Activated CD4-positive, alpha-beta T cell treated with anti-CD3 and anti-CD28 coated beads for 36 hours (primary cell): ENCODE results near the gene POU2F3. TPM values are rescaled to one million over a fixed set of nuclear protein-coding genes. Genes with fewer than 3 reads are reported as not detected.

ENCODE experiments used
- ATAC-seq: fragments of 200-7000 bp; cut with Tn5 transposase; one replicate; pipeline ENCODE4 v1.10.0; 2021; ENCODE audit warnings: mild to moderate bottlenecking, moderate library complexity
- CTCF ChIA-PET: fragments of 350-600 bp; sonication (Branson Sonifier 250); formaldehyde crosslinking; loops from one replicate; lab custom pipeline; 2021; ENCODE audit warnings: antibody characterized with exemption; lab: Charles Lee
- POLR2A ChIA-PET: fragments of 350-600 bp; sonication (Branson Sonifier 250); formaldehyde crosslinking; loops from one replicate; lab custom pipeline; 2021; ENCODE audit warnings: antibody characterized with exemption, inconsistent platforms; lab: Charles Lee
- DNase-seq: peaks from one replicate; pipeline ENCODE4 v3.0.0-alpha.2; 2020
- H3K27ac Mint-ChIP-seq: one replicate; pipeline ENCODE4 v1.8.0; 2021; ENCODE audit warnings: mixed read lengths
- H3K27me3 Mint-ChIP-seq: one replicate; pipeline ENCODE4 v1.8.0; 2021; ENCODE audit warnings: mixed read lengths
- H3K36me3 Mint-ChIP-seq: one replicate; pipeline ENCODE4 v1.8.0; 2021; ENCODE audit warnings: low read depth, mixed read lengths
- H3K4me1 Mint-ChIP-seq: one replicate; pipeline ENCODE4 v1.8.0; 2021; ENCODE audit warnings: mixed read lengths
- H3K4me3 Mint-ChIP-seq: one replicate; pipeline ENCODE4 v1.8.0; 2021; ENCODE audit warnings: mild to moderate bottlenecking, moderate library complexity, mixed read lengths
- H3K9me3 Mint-ChIP-seq: one replicate; pipeline ENCODE4 v1.8.0; 2021; ENCODE audit warnings: low read depth, mixed read lengths
- intact Hi-C, 2 experiments: fragments of 100-400 bp; cut with DNase I in 1 of 2; cut with micrococcal nuclease in 1 of 2; formaldehyde crosslinking; loops; one replicate each; pipeline versions ENCODE4 v1.14.2 to v1.15.1; 2022 to 2024; cut with DNase I, micrococcal nuclease
- total RNA-seq, 2 experiments: library from RNA; stranded (reverse); gene quantifications; one replicate each; pipeline ENCODE4 v1.2.3, GENCODE V29; 2021

Gene POU2F3
- total RNA-seq, 2 experiments from 2014 or later = not detected

DNA sequence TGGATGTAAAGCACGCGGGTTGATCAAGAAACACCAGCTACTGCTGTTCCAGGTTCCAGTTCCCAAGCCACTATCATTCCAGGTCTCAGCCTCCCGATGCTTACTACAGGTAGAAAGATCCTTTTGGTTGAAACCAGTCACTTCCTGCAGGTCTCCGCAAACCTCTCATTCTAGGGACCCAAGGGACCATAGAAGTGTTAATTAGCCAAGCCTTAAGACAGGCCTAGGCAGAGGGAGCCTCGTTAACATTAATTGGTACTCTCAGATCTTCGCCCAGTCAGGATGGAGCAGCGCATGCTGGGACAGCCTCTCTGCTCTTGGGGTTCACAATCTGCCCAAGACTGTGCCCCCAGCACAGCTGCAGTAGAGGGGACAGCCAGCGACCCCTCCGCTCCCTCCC lies 40.3 kb upstream of the POU2F3 start:
- Mint-ChIP-seq H3K27ac (no peak overlapping the region), H3K4me3 (no peak overlapping the region), H3K27me3 (peaks cover 15% of the 10 kb centered on the region), H3K36me3 (no peaks in the 10 kb centered on the region), H3K4me1 (no peaks in the 10 kb centered on the region), H3K9me3 (no peaks in the 10 kb centered on the region)
- ATAC-seq (no peak), DNase-seq (no peak)
- ChIA-PET CTCF (no interaction called here), POLR2A (no interaction called here)
- intact Hi-C loops = no loop called here

GRCh38 chr11:120200677-120201076 lies 39.3 kb upstream of the POU2F3 start:
- intact Hi-C loops = no loop called here
- no peaks in the 10 kb centered on the region for H3K4me1 Mint-ChIP-seq

DNA sequence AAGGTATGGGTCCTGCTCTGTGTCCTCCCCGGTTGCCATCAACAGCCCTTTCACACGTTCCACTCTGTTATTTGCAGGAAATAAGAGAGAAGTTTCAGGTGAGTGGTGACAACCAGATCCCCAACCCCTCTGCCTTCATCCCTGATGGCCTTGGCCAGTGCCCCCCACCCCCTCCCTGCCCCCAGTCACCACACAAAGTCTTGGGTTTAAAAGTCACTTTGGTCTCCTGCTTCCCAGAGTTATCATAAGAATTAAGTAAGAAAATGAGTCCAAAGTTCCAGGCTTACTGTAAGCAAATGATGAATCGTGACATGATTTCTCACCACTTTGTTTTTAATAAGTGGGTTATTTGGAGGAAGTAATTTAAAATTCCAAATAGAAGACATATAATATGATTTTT lies 38.3 kb upstream of the POU2F3 start:
- intact Hi-C loops = no loop called here
- Mint-ChIP-seq H3K4me3 (no peak overlapping the region), H3K4me1 (no peaks in the 10 kb centered on the region), H3K27ac (no peak overlapping the region), H3K36me3 (no peaks in the 10 kb centered on the region), H3K9me3 (no peaks in the 10 kb centered on the region), H3K27me3 (peaks cover 13% of the 10 kb centered on the region)
- ChIA-PET POLR2A (no interaction called here), CTCF (interaction anchor here (1.5 kb wide), 1 partner anchor 101 kb away, joined by 3 read pairs; no protein-coding TSS in a partner anchor)
- no peak for DNase-seq
- ATAC-seq = no peak

More at GRCh38 chr11:120200677-120201076, 39.3 kb upstream of the POU2F3 start:
- CTCF ChIA-PET = interaction anchor here (1.5 kb wide), 1 partner anchor 102 kb away, joined by 3 read pairs; no protein-coding TSS in a partner anchor
- no peak overlapping the region for H3K27ac Mint-ChIP-seq
- no peak overlapping the region for H3K4me3 Mint-ChIP-seq
- ATAC-seq = no peak
- no peak for DNase-seq
- POLR2A ChIA-PET = no interaction called here
- no peaks in the 10 kb centered on the region for H3K36me3 Mint-ChIP-seq
- H3K27me3 Mint-ChIP-seq = peaks cover 14% of the 10 kb centered on the region
- no peaks in the 10 kb centered on the region for H3K9me3 Mint-ChIP-seq

DNA sequence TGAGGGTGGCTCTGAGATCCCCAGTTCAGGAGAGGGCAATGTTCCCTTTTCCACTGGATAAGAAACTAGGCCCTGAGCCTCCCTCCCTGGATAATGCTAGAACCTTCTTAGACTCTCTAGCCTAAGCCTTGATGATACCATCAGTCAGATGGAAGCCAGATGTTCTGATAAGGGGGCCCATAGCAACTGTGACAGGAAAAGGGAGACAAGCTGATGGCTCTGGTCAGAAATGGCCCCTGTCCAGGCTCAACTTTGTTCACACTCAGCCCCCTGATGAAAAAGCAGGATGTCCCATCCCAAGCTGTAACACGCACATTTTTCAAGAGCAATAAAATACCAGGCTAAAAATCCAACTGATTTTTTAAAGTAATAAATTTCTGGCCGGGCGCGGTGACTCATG lies 36.3 kb upstream of the POU2F3 start:
- POLR2A ChIA-PET = no interaction called here
- Mint-ChIP-seq H3K9me3 (no peaks in the 10 kb centered on the region), H3K36me3 (no peaks in the 10 kb centered on the region), H3K27me3 (peaks cover 27% of the 10 kb centered on the region), H3K4me1 (no peaks in the 10 kb centered on the region), H3K4me3 (no peak overlapping the region), H3K27ac (no peak overlapping the region)
- DNase-seq = no peak
- CTCF ChIA-PET = interaction anchor here (0.9 kb wide), 1 partner anchor 26 kb away, joined by 3 read pairs; no protein-coding TSS in a partner anchor
- no peak for ATAC-seq
- intact Hi-C loops = no loop called here

- Mint-ChIP-seq H3K9me3 (no peaks in the 10 kb centered on the region), H3K4me1 (peaks cover 7% of the 10 kb centered on the region), H3K27ac (no peak overlapping the region), H3K4me3 (no peak overlapping the region), H3K27me3 (peaks cover 29% of the 10 kb centered on the region), H3K36me3 (no peaks in the 10 kb centered on the region)
- intact Hi-C loops = no loop called here
- DNase-seq (no peak), ATAC-seq (no peak)
- ChIA-PET CTCF (interaction anchor here (0.7 kb wide), 1 partner anchor 16 kb away, joined by 3 read pairs; no protein-coding TSS in a partner anchor), POLR2A (no interaction called here)
Measured at GRCh38 chr11:120205596-120206161, 34.3 kb upstream of the POU2F3 start.

- Mint-ChIP-seq H3K27me3 (peaks cover 32% of the 10 kb centered on the region), H3K36me3 (no peaks in the 10 kb centered on the region), H3K27ac (no peak overlapping the region), H3K4me3 (no peak overlapping the region), H3K4me1 (peaks cover 11% of the 10 kb centered on the region), H3K9me3 (no peaks in the 10 kb centered on the region)
- DNase-seq (no peak), ATAC-seq (no peak)
- ChIA-PET POLR2A (interaction anchor here (0.6 kb wide), 1 partner anchor 887 kb away, joined by 3 read pairs; no protein-coding TSS in a partner anchor), CTCF (interaction anchor here (1.2 to 1.4 kb wide), 3 partner anchors 9 to 97 kb away, joined by 3 to 4 read pairs (median 3); no protein-coding TSS in a partner anchor)
- intact Hi-C loops = no loop called here
Measured at GRCh38 chr11:120207512-120207911, 32.4 kb upstream of the POU2F3 start.

GRCh38 chr11:120208001-120208441 lies 31.9 kb upstream of the POU2F3 start:
- no peak for DNase-seq
- intact Hi-C loops = no loop called here
- Mint-ChIP-seq H3K4me3 (no peak overlapping the region), H3K9me3 (no peaks in the 10 kb centered on the region), H3K27ac (no peak overlapping the region), H3K27me3 (peaks cover 31% of the 10 kb centered on the region), H3K4me1 (peaks cover 11% of the 10 kb centered on the region), H3K36me3 (no peaks in the 10 kb centered on the region)
- ATAC-seq = no peak
- ChIA-PET POLR2A (interaction anchor here (0.6 kb wide), 1 partner anchor 887 kb away, joined by 3 read pairs; no protein-coding TSS in a partner anchor), CTCF (interaction anchor here (0.7 to 1.4 kb wide), 5 partner anchors 9 to 96 kb away, joined by 3 to 4 read pairs (median 3); no protein-coding TSS in a partner anchor)

DNA sequence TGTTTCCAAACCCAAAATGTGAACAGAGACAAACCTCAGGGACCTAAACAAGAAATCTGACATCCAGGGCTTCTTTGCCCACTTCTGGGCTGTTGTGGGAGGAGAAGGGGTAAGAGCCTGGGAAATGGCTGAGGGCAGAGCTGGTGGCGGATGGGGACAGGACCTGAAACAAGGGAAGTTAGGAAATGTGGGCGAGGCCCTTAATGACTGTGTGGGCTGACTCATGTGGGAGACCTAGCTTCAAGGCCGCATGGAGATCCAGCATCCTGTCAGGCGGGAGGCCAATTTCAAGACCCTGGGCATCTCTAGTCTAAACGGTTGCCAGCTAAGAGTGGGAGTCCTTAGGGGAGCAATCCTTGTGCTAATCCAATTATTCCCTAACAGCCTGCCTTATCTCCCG lies 31.2 kb upstream of the POU2F3 start:
- Mint-ChIP-seq H3K9me3 (no peaks in the 10 kb centered on the region), H3K4me1 (peaks cover 11% of the 10 kb centered on the region), H3K4me3 (no peak overlapping the region), H3K27ac (no peak overlapping the region), H3K27me3 (peaks cover 30% of the 10 kb centered on the region), H3K36me3 (no peaks in the 10 kb centered on the region)
- intact Hi-C loops = no loop called here
- ATAC-seq (no peak), DNase-seq (no peak)
- ChIA-PET POLR2A (no interaction called here), CTCF (interaction anchor here (0.7 to 1.4 kb wide), 3 partner anchors 9 to 18 kb away, joined by 3 to 4 read pairs (median 3); no protein-coding TSS in a partner anchor)

- H3K36me3 Mint-ChIP-seq = no peaks in the 10 kb centered on the region
- H3K4me1 Mint-ChIP-seq = peaks cover 11% of the 10 kb centered on the region
- peak overlapping the region; percentile 71 for H3K4me3 Mint-ChIP-seq
- H3K9me3 Mint-ChIP-seq = no peaks in the 10 kb centered on the region
- ChIA-PET CTCF (no interaction called here), POLR2A (no interaction called here)
- intact Hi-C loops = loop anchor here in 1 of 2 experiments (1.0 kb wide), 3 partner anchors 38 to 481 kb away; partner anchors contain the start of gene NECTIN1
- ATAC-seq (no peak), DNase-seq (peak; percentile 19)
- H3K27ac Mint-ChIP-seq = peak overlapping the region; percentile 16
- H3K27me3 Mint-ChIP-seq = peaks cover 25% of the 10 kb centered on the region
Measured at GRCh38 chr11:120209746-120210625, 30.0 kb upstream of the POU2F3 start.

DNA sequence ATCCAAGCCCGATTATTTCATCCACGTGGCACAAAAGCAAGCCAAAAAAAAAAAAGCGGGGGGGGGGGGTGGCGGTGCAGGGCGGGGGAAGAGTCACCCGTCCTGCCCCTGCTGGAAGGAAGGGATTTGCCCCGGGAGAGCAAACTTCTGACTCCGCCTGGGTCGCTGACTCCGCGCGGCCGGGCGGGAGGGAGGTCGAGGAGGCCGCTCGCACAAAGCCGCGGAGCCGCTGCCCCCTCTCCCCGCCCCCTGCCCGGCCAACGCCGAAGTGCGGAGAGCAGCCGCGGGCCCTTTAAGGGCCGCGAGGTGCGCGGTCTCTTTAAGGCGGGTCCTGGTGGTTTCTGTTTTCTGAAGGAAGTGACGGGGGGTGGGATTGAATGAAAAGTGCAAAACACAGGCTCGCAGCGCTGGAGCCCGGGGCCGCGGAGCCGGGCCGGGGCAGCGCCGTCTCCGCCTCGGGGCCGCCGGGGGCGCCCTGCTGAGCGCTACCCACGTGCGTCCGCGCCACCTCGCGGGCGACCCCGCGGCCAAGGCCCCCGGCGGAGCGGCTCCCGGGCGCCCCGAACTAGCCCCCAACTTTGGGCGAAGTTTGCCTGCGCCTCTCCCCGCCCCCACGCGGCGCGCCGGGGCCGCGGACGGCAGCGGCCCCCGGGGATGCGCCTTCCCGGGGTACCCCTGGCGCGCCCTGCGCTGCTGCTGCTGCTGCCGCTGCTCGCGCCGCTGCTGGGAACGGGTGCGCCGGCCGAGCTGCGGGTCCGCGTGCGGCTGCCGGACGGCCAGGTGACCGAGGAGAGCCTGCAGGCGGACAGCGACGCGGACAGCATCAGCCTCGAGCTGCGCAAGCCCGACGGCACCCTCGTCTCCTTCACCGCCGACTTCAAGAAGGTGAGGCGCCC lies 29.1 kb upstream of the POU2F3 start, which contains the start of gene OAF:
TSS of gene OAF (plus strand) at position 407 of the 896 bp plus-strand sequence. CDS start at position 655, 248 bp downstream.
- DNase-seq = peak; percentile 70
- peaks cover 11% of the 10 kb centered on the region for H3K4me1 Mint-ChIP-seq
- intact Hi-C loops = loop anchor here in 1 of 2 experiments (1.0 kb wide), 3 partner anchors 37 to 482 kb away; partner anchors contain the start of gene NECTIN1
- CTCF ChIA-PET = no interaction called here
- H3K27me3 Mint-ChIP-seq = peaks cover 25% of the 10 kb centered on the region
- POLR2A ChIA-PET = no interaction called here
- ATAC-seq = peak; percentile 93
- peak within 1 kb of the TSS; percentile 34 for H3K27ac Mint-ChIP-seq
- H3K36me3 Mint-ChIP-seq = no peaks in the 10 kb centered on the region
- peak within 1 kb of the TSS; percentile 74 for H3K4me3 Mint-ChIP-seq
- H3K9me3 Mint-ChIP-seq = no peaks in the 10 kb centered on the region
